IPS-NIHi7 (cell line): ENCODE results near the gene EIF3CL.
"Not testable (repeated sequence)": the region's sequence is repeated elsewhere in the genome, so short reads cannot be mapped to it uniquely, and the experiment has no call there.

ENCODE experiments used
- DNase-seq: peaks from one replicate; pipeline ENCODE4 v3.0.0; 2012; ENCODE audit warnings: mixed read lengths; ENCODE audit errors: extremely low spot score

The EIF3CL gene

GRCh38 chr16:28403220-28404072 lies at the start of gene EIF3CL:
Gene EIF3CL, minus strand, starts transcription at chr16:28403841. Its CDS starts 223 bp downstream, at chr16:28403618.
- not testable (repeated sequence) for DNase-seq

GRCh38 chr16:28447081-28447480 lies 43.4 kb upstream of the EIF3CL start:
- DNase-seq = not testable (repeated sequence)

- DNase-seq = not testable (repeated sequence)
These were observed 42.7 kb upstream of the EIF3CL start for GRCh38 chr16:28446388-28446787.

GRCh38 chr16:28443943-28444342 lies 40.3 kb upstream of the EIF3CL start:
- not testable (repeated sequence) for DNase-seq

GRCh38 chr16:28438899-28439298 lies 35.3 kb upstream of the EIF3CL start:
- not testable (repeated sequence) for DNase-seq

- not testable (repeated sequence) for DNase-seq
These were observed 31.7 kb upstream of the EIF3CL start for GRCh38 chr16:28435340-28435739.

GRCh38 chr16:28426060-28426680 lies 22.5 kb upstream of the EIF3CL start:
- DNase-seq = not testable (repeated sequence)

- not testable (repeated sequence) for DNase-seq
These were observed 17.6 kb upstream of the EIF3CL start for GRCh38 chr16:28421071-28421750.

- not testable (repeated sequence) for DNase-seq
These were observed 13.4 kb upstream of the EIF3CL start for GRCh38 chr16:28417033-28417432.

- not testable (repeated sequence) for DNase-seq
These were observed 10.9 kb upstream of the EIF3CL start for GRCh38 chr16:28414530-28414929.

GRCh38 chr16:28413585-28413984 lies 9.9 kb upstream of the EIF3CL start:
- DNase-seq = not testable (repeated sequence)

GRCh38 chr16:28392054-28392453 lies 11.6 kb downstream of the EIF3CL start:
- DNase-seq = not testable (repeated sequence)

- not testable (repeated sequence) for DNase-seq
These were observed 21.3 kb downstream of the EIF3CL start for GRCh38 chr16:28382177-28382867.

- not testable (repeated sequence) for DNase-seq
These were observed 25.8 kb downstream of the EIF3CL start for GRCh38 chr16:28377822-28378221.

GRCh38 chr16:28377108-28377625 lies 26.5 kb downstream of the EIF3CL start:
- not testable (repeated sequence) for DNase-seq

GRCh38 chr16:28375115-28375514 lies 28.5 kb downstream of the EIF3CL start:
- not testable (repeated sequence) for DNase-seq

GRCh38 chr16:28374281-28374680 lies 29.4 kb downstream of the EIF3CL start:
- DNase-seq = not testable (repeated sequence)

GRCh38 chr16:28367926-28368325 lies 35.7 kb downstream of the EIF3CL start:
- not testable (repeated sequence) for DNase-seq

- not testable (repeated sequence) for DNase-seq
These were observed 39.1 kb downstream of the EIF3CL start for GRCh38 chr16:28364268-28365173.

- DNase-seq = not testable (repeated sequence)
These were observed 40.2 kb downstream of the EIF3CL start, which contains the start of gene NPIPB6 for GRCh38 chr16:28363408-28363807. Gene NPIPB6, minus strand, starts transcription at chr16:28363508. Its CDS starts 686 bp downstream, at chr16:28362822.
